ENCODE results near the gene SYNGR4.
"Not testable (repeated sequence)": the region's sequence is repeated elsewhere in the genome, so short reads cannot be mapped to it uniquely, and the experiment has no call there.

Gene SYNGR4

GRCh38 chr19:48390188-48391099 lies 26.3 kb downstream of the SYNGR4 start:
- TF ChIP-seq, protein P1, sequence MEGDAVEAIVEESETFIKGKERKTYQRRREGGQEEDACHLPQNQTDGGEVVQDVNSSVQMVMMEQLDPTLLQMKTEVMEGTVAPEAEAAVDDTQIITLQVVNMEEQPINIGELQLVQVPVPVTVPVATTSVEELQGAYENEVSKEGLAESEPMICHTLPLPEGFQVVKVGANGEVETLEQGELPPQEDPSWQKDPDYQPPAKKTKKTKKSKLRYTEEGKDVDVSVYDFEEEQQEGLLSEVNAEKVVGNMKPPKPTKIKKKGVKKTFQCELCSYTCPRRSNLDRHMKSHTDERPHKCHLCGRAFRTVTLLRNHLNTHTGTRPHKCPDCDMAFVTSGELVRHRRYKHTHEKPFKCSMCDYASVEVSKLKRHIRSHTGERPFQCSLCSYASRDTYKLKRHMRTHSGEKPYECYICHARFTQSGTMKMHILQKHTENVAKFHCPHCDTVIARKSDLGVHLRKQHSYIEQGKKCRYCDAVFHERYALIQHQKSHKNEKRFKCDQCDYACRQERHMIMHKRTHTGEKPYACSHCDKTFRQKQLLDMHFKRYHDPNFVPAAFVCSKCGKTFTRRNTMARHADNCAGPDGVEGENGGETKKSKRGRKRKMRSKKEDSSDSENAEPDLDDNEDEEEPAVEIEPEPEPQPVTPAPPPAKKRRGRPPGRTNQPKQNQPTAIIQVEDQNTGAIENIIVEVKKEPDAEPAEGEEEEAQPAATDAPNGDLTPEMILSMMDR (IDR thresholded peaks at IDR 0.05; ENCODE audit: low read depth, low read length) = peak; percentile 81
- H3K4me3 ChIP-seq (replicated peaks in 1 of 2; ENCODE audit: low read depth in 2 of 2, low read length in 2 of 2) = peak overlapping the region; percentile 96
- DNase-seq (ENCODE audit: low read depth in 2 of 2) = peak; percentile 66 to 74

- DNase-seq (ENCODE audit: low read depth in 2 of 2) = peak; percentile 77 to 83
- TF ChIP-seq, protein P1 (IDR thresholded peaks at IDR 0.05; ENCODE audit: low read depth, low read length) = peak; percentile 93
- H3K4me3 ChIP-seq (replicated peaks in 1 of 2; ENCODE audit: low read depth in 2 of 2, low read length in 2 of 2) = peak within 1 kb of the TSS; percentile 96
These were observed 27.2 kb downstream of the SYNGR4 start, which contains the start of gene KDELR1 for GRCh38 chr19:48391100-48392005. Gene KDELR1, minus strand, starts transcription at chr19:48391551. Its CDS starts 193 bp downstream, at chr19:48391358.

- H3K4me3 ChIP-seq (replicated peaks in 1 of 2; ENCODE audit: low read depth in 2 of 2, low read length in 2 of 2); DNase-seq (ENCODE audit: low read depth in 2 of 2): not testable (repeated sequence)
These were observed 27.8 kb downstream of the SYNGR4 start for GRCh38 chr19:48392006-48392344.

- H3K4me3 ChIP-seq (replicated peaks in 1 of 2; ENCODE audit: low read depth in 2 of 2, low read length in 2 of 2) = peak overlapping the region in 1 of 2 donors; percentile 28
- DNase-seq (ENCODE audit: low read depth in 2 of 2) = no peak
These were observed 28.8 kb downstream of the SYNGR4 start for GRCh38 chr19:48392860-48393558.

GRCh38 chr19:48393559-48394330 lies 29.6 kb downstream of the SYNGR4 start, which contains the start of gene GRIN2D:
Gene GRIN2D, plus strand, starts transcription at chr19:48393668. Its CDS starts 4,725 bp downstream, at chr19:48398393.
- peak; percentile 29 to 53 for DNase-seq (ENCODE audit: low read depth in 2 of 2)
- H3K4me3 ChIP-seq (replicated peaks in 1 of 2; ENCODE audit: low read depth in 2 of 2, low read length in 2 of 2) = peak within 1 kb of the TSS; percentile 19 to 28
- TF ChIP-seq, protein P1 (IDR thresholded peaks at IDR 0.05; ENCODE audit: low read depth, low read length) = no peak

More at GRCh38 chr19:48392860-48393558, 28.8 kb downstream of the SYNGR4 start:
- TF ChIP-seq, protein P1 (IDR thresholded peaks at IDR 0.05; ENCODE audit: low read depth, low read length) = no peak

- TF ChIP-seq, protein P1 (IDR thresholded peaks at IDR 0.05; ENCODE audit: low read depth, low read length) = no peak
- no peak overlapping the region for H3K4me3 ChIP-seq (replicated peaks in 1 of 2; ENCODE audit: low read depth in 2 of 2, low read length in 2 of 2)
- DNase-seq (ENCODE audit: low read depth in 2 of 2) = no peak
These were observed 30.4 kb downstream of the SYNGR4 start for GRCh38 chr19:48394331-48395169.
